22Rv1 (cell line): ENCODE results near the gene SOSTDC1.

ENCODE experiments used
- ZFX ChIP-seq: fragments of 450-650 bp; IDR thresholded peaks from 2 replicates; pipeline ENCODE4 v1.6.1; 2017; ENCODE audit warnings: antibody characterized with exemption, borderline replicate concordance
- TF ChIP-seq, protein P1 (sequence below): fragments of 450-650 bp; IDR thresholded peaks from 2 replicates; pipeline ENCODE4 v1.5.1; 2017; ENCODE audit warnings: mild to moderate bottlenecking

DNA sequence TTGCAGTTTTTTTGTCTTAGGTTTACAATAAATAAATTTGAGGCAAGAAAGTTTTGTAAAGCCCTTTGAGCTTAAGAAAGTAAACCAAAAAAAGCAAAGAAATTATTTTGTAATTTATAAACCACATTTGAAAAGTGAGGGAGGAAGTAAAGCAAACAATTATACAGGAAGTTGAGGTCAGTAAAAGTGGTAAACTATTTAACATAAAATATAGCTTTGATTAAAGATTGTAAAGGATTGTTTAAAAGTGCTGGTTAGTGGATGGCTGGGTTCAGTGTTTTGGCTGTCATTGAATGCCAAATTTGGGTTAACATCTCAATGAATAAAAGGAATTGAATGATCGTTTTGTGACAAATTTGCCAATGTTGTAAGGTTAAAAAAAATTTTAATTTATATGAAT lies 9.9 kb downstream of the SOSTDC1 start:
- TF ChIP-seq, protein P1, sequence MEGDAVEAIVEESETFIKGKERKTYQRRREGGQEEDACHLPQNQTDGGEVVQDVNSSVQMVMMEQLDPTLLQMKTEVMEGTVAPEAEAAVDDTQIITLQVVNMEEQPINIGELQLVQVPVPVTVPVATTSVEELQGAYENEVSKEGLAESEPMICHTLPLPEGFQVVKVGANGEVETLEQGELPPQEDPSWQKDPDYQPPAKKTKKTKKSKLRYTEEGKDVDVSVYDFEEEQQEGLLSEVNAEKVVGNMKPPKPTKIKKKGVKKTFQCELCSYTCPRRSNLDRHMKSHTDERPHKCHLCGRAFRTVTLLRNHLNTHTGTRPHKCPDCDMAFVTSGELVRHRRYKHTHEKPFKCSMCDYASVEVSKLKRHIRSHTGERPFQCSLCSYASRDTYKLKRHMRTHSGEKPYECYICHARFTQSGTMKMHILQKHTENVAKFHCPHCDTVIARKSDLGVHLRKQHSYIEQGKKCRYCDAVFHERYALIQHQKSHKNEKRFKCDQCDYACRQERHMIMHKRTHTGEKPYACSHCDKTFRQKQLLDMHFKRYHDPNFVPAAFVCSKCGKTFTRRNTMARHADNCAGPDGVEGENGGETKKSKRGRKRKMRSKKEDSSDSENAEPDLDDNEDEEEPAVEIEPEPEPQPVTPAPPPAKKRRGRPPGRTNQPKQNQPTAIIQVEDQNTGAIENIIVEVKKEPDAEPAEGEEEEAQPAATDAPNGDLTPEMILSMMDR = no peak
- no peak for TF ChIP-seq ZFX
